Astrocyte (in vitro differentiated cells and primary cell): ENCODE results near the gene HMGXB3. TPM values are rescaled to one million over a fixed set of nuclear protein-coding genes. Genes with fewer than 3 reads are reported as not detected.
A peak's percentile ranks its signal among the peaks of the same experiment; 100 is the strongest.

Experiments
- DNase-seq: peaks from one replicate; pipeline ENCODE4 v3.0.0-alpha.2; 2010; ENCODE audit warnings: low read depth
- FAIRE-seq: peaks from 2 replicates; lab custom pipeline; 2011; peaks lifted over from hg19 to GRCh38; lab: Jason Lieb, UNC
- H2AFZ ChIP-seq: 2 replicates; pipeline ENCODE4 v1.6.0; 2012; ENCODE audit warnings: low read depth, low read length, inconsistent platforms
- H3K27ac ChIP-seq: 2 replicates; pipeline ENCODE4 v1.5.1; 2011; ENCODE audit warnings: low read depth, low read length, inconsistent platforms
- H3K27me3 ChIP-seq: 2 replicates; pipeline ENCODE4 v1.6.0; 2011; ENCODE audit warnings: low read length, inconsistent platforms; ENCODE audit not compliant: insufficient read depth
- H3K36me3 ChIP-seq: 2 replicates; pipeline ENCODE4 v1.5.1; 2011; ENCODE audit warnings: low read length, inconsistent platforms; ENCODE audit not compliant: insufficient read depth
- H3K4me1 ChIP-seq: 2 replicates; pipeline ENCODE4 v1.5.1; 2011; ENCODE audit warnings: low read length, inconsistent platforms; ENCODE audit not compliant: insufficient read depth
- H3K4me2 ChIP-seq: 2 replicates; pipeline ENCODE4 v1.6.0; 2012; ENCODE audit warnings: low read length, inconsistent platforms
- H3K4me3 ChIP-seq: 2 replicates; pipeline ENCODE4 v1.5.1; 2011; ENCODE audit warnings: low read depth, mild to moderate bottlenecking, low read length, inconsistent platforms; ENCODE audit not compliant: insufficient read depth
- H3K79me2 ChIP-seq: 2 replicates; pipeline ENCODE4 v1.6.0; 2012; ENCODE audit warnings: mild to moderate bottlenecking, low read length, inconsistent platforms; ENCODE audit not compliant: insufficient read depth
- H3K9ac ChIP-seq: 2 replicates; pipeline ENCODE4 v1.6.0; 2012; ENCODE audit warnings: mild to moderate bottlenecking, low read length, inconsistent platforms
- H3K9me3 ChIP-seq: 2 replicates; pipeline ENCODE4 v1.5.1; 2012; ENCODE audit warnings: low read depth, mild to moderate bottlenecking, low read length, inconsistent platforms; ENCODE audit not compliant: insufficient read depth
- H4K20me1 ChIP-seq: 2 replicates; pipeline ENCODE4 v1.6.0; 2012; ENCODE audit warnings: low read length, inconsistent platforms; ENCODE audit not compliant: insufficient read depth
- H3K27ac Mint-ChIP-seq: one replicate; pipeline ENCODE4 v1.8.0; 2021; ENCODE audit warnings: mild to moderate bottlenecking, mixed read lengths; ENCODE audit not compliant: unreplicated experiment
- H3K27me3 Mint-ChIP-seq: one replicate; pipeline ENCODE4 v1.8.0; 2021; ENCODE audit warnings: low read depth, mixed read lengths; ENCODE audit not compliant: unreplicated experiment
- H3K36me3 Mint-ChIP-seq: one replicate; pipeline ENCODE4 v1.8.0; 2021; ENCODE audit warnings: low read depth, mixed read lengths; ENCODE audit not compliant: unreplicated experiment
- H3K4me1 Mint-ChIP-seq: one replicate; pipeline ENCODE4 v1.8.0; 2021; ENCODE audit warnings: low read depth, mixed read lengths; ENCODE audit not compliant: unreplicated experiment
- H3K4me3 Mint-ChIP-seq: one replicate; pipeline ENCODE4 v1.8.0; 2021; ENCODE audit warnings: mild to moderate bottlenecking, moderate library complexity, mixed read lengths; ENCODE audit not compliant: unreplicated experiment
- H3K9me3 Mint-ChIP-seq: one replicate; pipeline ENCODE4 v1.8.0; 2021; ENCODE audit warnings: mild to moderate bottlenecking, mixed read lengths; ENCODE audit not compliant: unreplicated experiment
- CTCF ChIP-seq: IDR thresholded peaks from 2 replicates; pipeline ENCODE4 v1.5.1; 2011; ENCODE audit warnings: low read depth, mild to moderate bottlenecking, inconsistent platforms, low read length, moderate library complexity; ENCODE audit not compliant: insufficient read depth
- EZH2 ChIP-seq: IDR thresholded peaks from 2 replicates; pipeline ENCODE4 v1.6.1; 2012; ENCODE audit warnings: mild to moderate bottlenecking, low read length, inconsistent platforms; ENCODE audit not compliant: insufficient read depth
- total RNA-seq: library from RNA; stranded (reverse); gene quantifications from 2 replicates; pipeline ENCODE4 v1.2.1, GENCODE V29; 2021

Gene HMGXB3
- total RNA-seq, 1 donor from 2014 or later: 58.1 TPM

GRCh38 chr5:149988126-149988525 lies 12.4 kb upstream of the HMGXB3 start:
- Mint-ChIP-seq H3K4me3 (no peak overlapping the region), H3K27me3 (no peaks in the 10 kb centered on the region), H3K27ac (no peak overlapping the region), H3K9me3 (no peaks in the 10 kb centered on the region), H3K36me3 (no peaks in the 10 kb centered on the region), H3K4me1 (no peaks in the 10 kb centered on the region)
- Histone ChIP-seq H3K27ac (no peak overlapping the region), H3K36me3 (no peaks in the 10 kb centered on the region), H3K9ac (no peak overlapping the region), H3K27me3 (no peaks in the 10 kb centered on the region), H4K20me1 (no peaks in the 10 kb centered on the region), H3K4me2 (no peak overlapping the region), H2AFZ (no peak overlapping the region), H3K4me1 (no peaks in the 10 kb centered on the region), H3K4me3 (no peak overlapping the region), H3K9me3 (no peaks in the 10 kb centered on the region), H3K79me2 (no peaks in the 10 kb centered on the region)
- DNase-seq (no peak), FAIRE-seq (no peak)
- TF ChIP-seq CTCF (no peak), EZH2 (no peak)

- no peaks in the 10 kb centered on the region for H3K4me1 ChIP-seq
- Mint-ChIP-seq H3K27ac (no peak overlapping the region), H3K36me3 (peaks cover 3% of the 10 kb centered on the region), H3K27me3 (no peaks in the 10 kb centered on the region), H3K9me3 (no peaks in the 10 kb centered on the region), H3K4me3 (no peak overlapping the region), H3K4me1 (peaks cover 3% of the 10 kb centered on the region)
- TF ChIP-seq CTCF: peak; percentile 91
- TF ChIP-seq EZH2: no peak
- H3K79me2 ChIP-seq: no peaks in the 10 kb centered on the region
- H4K20me1 ChIP-seq: no peaks in the 10 kb centered on the region
- H3K36me3 ChIP-seq: peaks cover under 1% of the 10 kb centered on the region
- H3K9me3 ChIP-seq: no peaks in the 10 kb centered on the region
- no peak overlapping the region for H3K9ac ChIP-seq
- H3K4me2 ChIP-seq: no peak overlapping the region
- no peak overlapping the region for H3K4me3 ChIP-seq
- no peak for FAIRE-seq
- no peaks in the 10 kb centered on the region for H3K27me3 ChIP-seq
- no peak overlapping the region for H3K27ac ChIP-seq
- DNase-seq: peak; percentile 36
- H2AFZ ChIP-seq: no peak overlapping the region
These were observed 9.8 kb upstream of the HMGXB3 start for GRCh38 chr5:149990518-149991376.

GRCh38 chr5:149993471-149993870 lies 7.1 kb upstream of the HMGXB3 start:
- Mint-ChIP-seq H3K9me3 (no peaks in the 10 kb centered on the region), H3K27me3 (no peaks in the 10 kb centered on the region), H3K4me1 (peaks cover 3% of the 10 kb centered on the region), H3K4me3 (no peak overlapping the region), H3K27ac (no peak overlapping the region), H3K36me3 (peaks cover 10% of the 10 kb centered on the region)
- no peak for FAIRE-seq
- Histone ChIP-seq H2AFZ (no peak overlapping the region), H4K20me1 (no peaks in the 10 kb centered on the region), H3K4me2 (no peak overlapping the region), H3K4me1 (no peaks in the 10 kb centered on the region), H3K9ac (no peak overlapping the region), H3K36me3 (peaks cover 4% of the 10 kb centered on the region), H3K4me3 (no peak overlapping the region), H3K27me3 (no peaks in the 10 kb centered on the region), H3K9me3 (no peaks in the 10 kb centered on the region), H3K79me2 (no peaks in the 10 kb centered on the region), H3K27ac (no peak overlapping the region)
- TF ChIP-seq CTCF (no peak), EZH2 (no peak)
- DNase-seq: no peak
